Cardiac fibroblast (primary cell): ENCODE measurements around the gene STK32A.

Experiments used
- DNase-seq, 2 donors: peaks; one replicate each; pipeline versions ENCODE4 v3.0.0 to v3.0.0-alpha.2; 2010; ENCODE audit warnings: low read depth in 2 of 2
- H3K4me3 ChIP-seq, 2 donors: replicated peaks in 1 of 2; 1 replicate in 1 of 2; 2 replicates in 1 of 2; pipeline ENCODE4 v1.5.1; 2011; ENCODE audit warnings: low read depth in 2 of 2, low read length in 2 of 2, mild to moderate bottlenecking in 2 of 2, moderate library complexity in 1 of 2
- CTCF ChIP-seq: IDR thresholded peaks from one replicate; pipeline ENCODE4 v1.5.1; 2011; ENCODE audit warnings: low read depth, mild to moderate bottlenecking, low read length, inconsistent platforms

STK32A gene

GRCh38 chr5:147317978-147318684 lies 83.3 kb downstream of the STK32A start:
- TF ChIP-seq CTCF, result no peak
- no peak overlapping the region for H3K4me3 ChIP-seq
- no peak for DNase-seq

GRCh38 chr5:147321569-147321968 lies 86.7 kb downstream of the STK32A start:
- no peak for DNase-seq
- no peak for TF ChIP-seq CTCF
- no peak overlapping the region for H3K4me3 ChIP-seq

GRCh38 chr5:147327421-147327820 lies 92.6 kb downstream of the STK32A start:
- no peak for DNase-seq
- TF ChIP-seq CTCF, result no peak

GRCh38 chr5:147327905-147328304 lies 93.1 kb downstream of the STK32A start:
- no peak for TF ChIP-seq CTCF
- H3K4me3 ChIP-seq, result no peak overlapping the region
- DNase-seq, result no peak

More at GRCh38 chr5:147327421-147327820, 92.6 kb downstream of the STK32A start:
- no peak overlapping the region for H3K4me3 ChIP-seq

GRCh38 chr5:147332658-147333057 lies 97.8 kb downstream of the STK32A start:
- DNase-seq, result no peak
- no peak for TF ChIP-seq CTCF
- H3K4me3 ChIP-seq, result no peak overlapping the region

GRCh38 chr5:147336876-147337275 lies 102.0 kb downstream of the STK32A start:
- no peak overlapping the region for H3K4me3 ChIP-seq
- TF ChIP-seq CTCF, result no peak
- DNase-seq, result no peak

- H3K4me3 ChIP-seq, result no peak overlapping the region
- TF ChIP-seq CTCF, result peak; percentile 5
- DNase-seq, result no peak
Observed at GRCh38 chr5:147339313-147339712, 104.5 kb downstream of the STK32A start.
